T-helper 2 cell treated with Interferon-gamma antibody and Interleukin-4, amounts not matched to agents 100 ng/mL and 5 ng/mL, for 36 hours (primary cell): ENCODE data around the gene UBASH3A. TPM values are rescaled to one million over a fixed set of nuclear protein-coding genes. Genes with fewer than 3 reads are reported as not detected.

ENCODE experiments used
- intact Hi-C: fragments of 100-400 bp; cut with micrococcal nuclease; formaldehyde crosslinking; loops from one replicate; pipeline ENCODE4 v1.15.1; 2023
- total RNA-seq: library from RNA; stranded (reverse); gene quantifications from 2 replicates; pipeline ENCODE4 v1.2.3, GENCODE V29; 2022

The UBASH3A gene
- total RNA-seq, 1 donor from 2014 or later, result 93.0 TPM

DNA sequence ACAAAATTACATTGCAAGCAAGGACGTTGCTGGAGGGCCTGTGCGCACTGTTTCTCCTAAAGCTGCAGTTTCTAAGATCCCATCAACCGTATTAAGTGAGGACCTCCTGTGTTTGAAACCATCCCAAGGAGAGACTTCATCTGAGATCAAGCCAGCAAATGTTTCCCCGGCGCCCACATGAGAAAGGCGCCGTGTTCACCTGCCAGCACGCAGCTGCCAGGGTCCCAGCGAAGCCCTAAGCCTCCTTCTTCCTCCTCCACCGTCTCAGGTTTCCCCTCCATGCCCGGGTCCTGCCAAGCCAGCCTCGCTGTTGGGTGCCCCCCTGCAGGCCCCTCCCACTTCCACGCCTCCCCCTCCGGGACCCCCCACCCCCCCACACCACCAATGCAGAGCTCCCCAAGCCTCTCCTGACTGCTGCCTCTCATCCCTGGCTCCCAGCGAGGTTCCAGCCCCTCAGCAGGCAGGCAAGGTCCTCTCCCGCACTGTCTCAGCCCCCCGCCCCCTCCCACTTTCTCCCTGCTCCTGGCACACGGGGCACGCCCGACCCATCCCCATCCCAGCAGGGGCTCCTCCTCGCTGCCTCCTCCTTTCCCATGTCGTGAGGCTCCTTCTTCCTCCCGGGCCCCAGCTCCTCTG, 28.7 kb upstream of the UBASH3A start:
- intact Hi-C loops, result loop anchor here (10.0 kb wide), 1 partner anchor 50 kb away; no protein-coding TSS in a partner anchor

DNA sequence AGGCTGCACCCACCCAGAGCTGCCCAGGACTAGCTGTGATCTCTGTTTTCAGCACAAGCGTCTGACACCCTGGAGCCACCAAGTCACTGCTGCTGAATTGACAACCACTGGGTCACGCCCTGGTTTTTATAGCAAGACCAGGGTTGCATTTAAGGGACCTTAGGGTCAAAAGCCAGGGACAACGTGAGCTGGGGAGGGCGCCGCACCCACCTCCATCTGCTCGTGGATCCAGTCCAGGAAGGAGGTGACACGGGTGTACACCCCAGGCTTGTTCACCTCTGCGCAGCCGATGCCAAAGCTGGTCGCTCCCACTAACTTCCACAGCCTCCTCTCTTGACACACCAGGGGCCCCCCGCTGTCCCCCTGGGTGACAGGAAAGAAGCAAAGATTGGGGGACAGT, 28.2 kb upstream of the UBASH3A start:
- intact Hi-C loops, result loop anchor here (10.0 kb wide), 1 partner anchor 49 kb away; no protein-coding TSS in a partner anchor

DNA sequence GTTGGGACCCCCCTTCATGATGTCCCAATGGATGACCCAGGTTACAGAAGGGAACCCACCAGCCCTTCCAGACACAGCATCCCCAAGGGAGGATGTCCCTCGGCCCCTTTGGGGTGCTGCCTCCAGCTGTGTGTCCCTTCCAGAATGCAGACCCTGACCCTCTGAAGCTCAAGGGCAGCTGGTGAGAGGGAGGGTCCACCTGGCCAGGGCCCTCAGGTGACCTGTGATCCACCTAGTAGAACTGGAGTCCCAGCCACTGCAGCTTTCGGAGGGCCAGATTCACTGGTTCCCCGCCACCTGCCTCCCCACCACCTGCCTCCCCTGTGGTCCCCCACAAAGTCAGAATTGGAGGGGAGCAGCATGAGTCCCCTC, 27.8 kb upstream of the UBASH3A start:
- intact Hi-C loops, result loop anchor here (10.0 kb wide), 1 partner anchor 49 kb away; no protein-coding TSS in a partner anchor

DNA sequence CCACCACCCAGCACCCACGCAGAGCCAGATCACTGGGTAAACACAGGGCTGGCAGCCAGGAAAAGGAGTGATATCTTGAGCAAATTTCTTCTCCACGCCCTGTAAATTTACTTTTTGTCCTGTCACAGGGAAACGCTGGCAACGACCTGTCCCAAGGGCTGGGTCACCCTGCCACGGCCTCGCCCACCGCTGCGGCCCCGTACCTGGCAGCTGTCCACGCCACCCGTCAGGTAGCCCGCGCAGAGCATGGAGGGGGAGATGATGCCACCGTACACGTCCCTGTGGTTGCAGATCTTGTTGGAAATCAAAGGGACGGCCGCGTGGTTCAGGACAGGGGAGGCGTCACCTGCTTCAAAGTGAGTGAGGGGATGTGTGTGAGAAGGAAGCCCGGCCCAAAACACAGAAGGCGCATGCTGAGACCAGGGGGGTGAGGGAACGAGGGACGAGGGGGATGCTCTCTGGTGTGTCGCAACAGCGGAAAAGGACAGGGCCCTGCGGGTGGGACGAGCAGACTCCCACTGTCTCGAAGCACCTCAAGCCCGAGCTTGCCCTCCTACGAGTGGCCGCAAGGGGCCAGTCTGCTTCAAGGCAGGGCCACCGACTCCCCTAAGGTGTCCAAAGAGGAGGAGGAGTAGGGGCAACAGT, 27.2 kb upstream of the UBASH3A start:
- intact Hi-C loops, result loop anchor here (10.0 kb wide), 1 partner anchor 48 kb away; no protein-coding TSS in a partner anchor

DNA sequence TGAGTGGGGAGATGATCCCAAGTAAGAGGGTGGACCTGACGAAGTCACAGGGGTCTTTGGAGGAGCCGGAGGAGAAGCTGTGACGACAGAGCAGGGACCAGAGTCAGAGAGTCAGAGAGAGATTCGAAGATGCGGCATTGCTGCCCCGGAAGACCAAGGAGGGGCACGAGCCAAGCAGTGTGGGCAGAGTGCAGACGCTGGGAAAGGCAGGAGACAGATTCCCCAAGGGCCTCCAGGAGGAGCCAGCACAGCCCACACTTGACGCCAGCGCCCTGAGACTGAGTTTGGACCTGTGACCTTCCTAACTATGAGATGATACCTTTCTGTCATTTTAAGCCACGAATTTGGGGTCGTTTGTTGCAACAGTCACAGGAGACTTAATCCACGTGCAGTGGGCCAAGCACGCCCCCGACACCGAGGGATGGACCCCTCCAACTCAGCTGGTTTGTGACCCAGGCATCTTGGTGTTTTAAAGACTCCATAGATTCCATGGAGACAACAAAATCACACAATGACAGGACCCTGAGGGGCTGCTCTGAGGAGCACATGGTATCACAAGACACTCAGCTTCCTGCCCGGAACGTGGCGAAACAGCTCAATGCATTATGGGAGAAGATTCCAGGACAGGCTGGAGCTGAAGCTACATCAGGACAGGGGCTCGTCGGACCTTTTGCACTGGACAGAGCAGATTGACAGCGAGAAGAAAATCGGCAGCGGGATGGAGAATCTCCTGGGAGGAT, 26.3 kb upstream of the UBASH3A start:
- intact Hi-C loops, result loop anchor here (10.0 kb wide), 1 partner anchor 47 kb away; no protein-coding TSS in a partner anchor

DNA sequence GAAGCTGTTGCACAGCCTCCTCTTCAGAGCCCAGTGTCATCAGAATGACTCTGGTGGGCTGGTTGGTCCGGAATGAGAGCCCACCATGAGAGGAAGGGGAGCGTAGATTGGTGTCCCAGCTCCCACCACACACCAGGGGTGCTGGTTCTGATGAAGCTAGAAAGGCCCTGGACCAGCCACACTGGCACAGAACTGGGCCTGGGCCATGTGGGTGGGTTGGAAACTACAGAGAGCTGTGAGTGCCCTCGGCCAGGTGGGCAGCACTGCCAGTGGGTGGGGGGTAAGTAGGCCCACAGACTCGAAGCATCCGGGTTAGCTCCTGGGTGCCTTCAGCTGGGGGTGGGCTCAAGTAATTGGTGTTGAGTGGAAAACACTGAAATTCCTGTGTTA, 25.8 kb upstream of the UBASH3A start:
- intact Hi-C loops, result loop anchor here (10.0 kb wide), 1 partner anchor 47 kb away; no protein-coding TSS in a partner anchor

DNA sequence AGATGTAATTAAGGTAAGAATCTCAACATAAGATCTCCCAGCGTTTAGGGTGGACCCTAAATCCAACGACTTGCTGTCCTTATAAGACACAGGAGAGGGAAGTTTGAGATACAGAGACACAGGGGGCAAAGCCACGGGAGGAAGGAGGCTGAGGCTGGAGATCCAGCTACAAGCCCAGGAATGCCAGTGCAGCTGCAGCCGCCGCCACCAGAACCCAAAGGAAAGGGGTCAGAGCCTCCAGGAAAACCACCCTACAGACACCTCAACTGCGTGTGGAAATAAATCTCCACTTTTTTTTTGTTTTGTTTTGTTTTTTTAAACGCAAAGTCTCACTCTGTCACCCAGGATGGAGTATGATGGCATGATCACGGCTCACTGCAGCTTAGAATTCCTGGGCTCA, 25.3 kb upstream of the UBASH3A start:
- intact Hi-C loops, result loop anchor here (10.0 kb wide), 1 partner anchor 46 kb away; no protein-coding TSS in a partner anchor

DNA sequence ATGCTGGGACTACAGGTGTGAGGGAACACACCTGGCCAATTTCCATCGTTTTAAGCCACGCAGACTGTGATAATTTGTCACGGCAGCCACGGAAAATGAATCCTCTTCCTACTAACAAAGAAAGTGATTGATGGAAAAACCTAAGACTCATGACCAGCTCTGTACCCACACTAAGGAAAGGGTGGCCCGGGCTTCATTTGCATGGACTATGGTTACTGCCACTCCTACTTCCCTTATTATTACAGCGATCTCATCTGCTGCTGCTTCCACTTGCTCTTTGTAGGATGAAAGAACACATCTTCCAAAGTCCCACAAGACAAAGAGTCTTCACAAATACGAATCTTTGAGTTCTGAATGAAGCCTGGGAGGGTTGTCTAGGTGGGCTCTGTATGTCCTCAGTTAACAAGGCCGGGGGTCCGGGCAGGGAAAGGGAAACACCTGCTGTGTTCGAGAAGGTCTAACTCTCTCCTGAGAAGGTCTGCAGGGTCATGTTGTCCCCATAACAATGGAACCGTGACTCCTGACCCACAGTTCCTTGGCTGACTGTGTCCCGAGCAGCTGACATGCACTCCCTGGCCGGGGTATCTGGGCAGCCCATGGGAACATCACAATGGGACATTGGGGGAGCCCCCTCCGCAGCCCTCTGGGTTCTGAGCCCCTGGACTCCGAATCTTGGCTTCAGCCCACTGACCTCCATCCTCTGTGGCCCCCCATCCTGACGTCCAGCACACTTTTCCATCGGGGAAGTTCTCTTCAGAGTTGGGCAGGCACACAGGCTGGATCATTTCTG, 24.1 kb upstream of the UBASH3A start:
- intact Hi-C loops, result loop anchor here (10.0 kb wide), 1 partner anchor 45 kb away; no protein-coding TSS in a partner anchor

DNA sequence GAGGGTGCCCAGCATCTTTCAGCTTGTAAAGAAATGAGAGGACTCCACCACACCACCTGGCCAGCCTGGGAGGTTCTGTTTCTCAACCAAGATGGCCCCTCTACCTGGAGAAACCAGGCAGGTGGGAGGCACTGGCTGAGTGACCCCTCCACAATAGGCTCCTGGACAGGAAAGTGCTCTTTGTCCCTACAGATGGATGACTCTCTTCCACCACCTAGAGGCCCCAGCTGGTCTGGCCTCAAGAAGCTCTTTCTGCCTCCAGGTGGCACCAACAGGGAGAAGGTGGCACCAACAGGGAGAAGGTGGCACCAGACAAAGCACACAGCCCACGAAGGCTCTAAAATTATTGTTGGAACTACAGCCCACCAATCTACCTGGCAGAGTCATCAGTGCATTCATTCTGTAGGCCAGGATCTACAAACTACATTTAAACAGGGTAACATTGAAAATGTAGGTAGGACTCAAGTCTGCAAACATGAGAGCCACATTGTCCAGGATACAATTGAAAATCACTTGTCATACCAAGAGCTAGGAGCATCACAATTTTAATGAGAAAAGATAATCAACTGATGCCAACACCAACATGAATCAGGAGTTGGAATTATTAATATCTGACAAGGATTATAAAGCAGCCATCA, 22.2 kb upstream of the UBASH3A start:
- intact Hi-C loops, result no loop called here

DNA sequence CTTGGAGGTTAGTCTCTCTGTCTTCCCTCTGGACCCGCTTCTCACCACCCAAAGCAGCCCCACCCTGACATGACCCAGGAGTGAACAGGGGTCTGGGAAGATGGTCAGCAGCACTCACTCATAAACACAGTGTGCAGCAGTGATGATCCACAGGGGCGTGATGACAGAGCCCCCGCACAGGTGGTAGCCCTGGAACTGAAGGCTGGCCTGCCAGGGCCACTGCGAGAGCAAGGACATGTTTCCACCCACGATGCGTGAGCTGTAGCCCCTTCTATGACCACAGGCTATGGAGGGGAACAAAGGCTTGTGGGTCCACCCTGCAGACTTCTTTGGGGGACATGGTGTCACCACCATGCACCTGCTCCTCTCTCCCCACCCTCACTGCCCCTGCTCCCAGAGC, 20.8 kb upstream of the UBASH3A start:
- intact Hi-C loops, result no loop called here

DNA sequence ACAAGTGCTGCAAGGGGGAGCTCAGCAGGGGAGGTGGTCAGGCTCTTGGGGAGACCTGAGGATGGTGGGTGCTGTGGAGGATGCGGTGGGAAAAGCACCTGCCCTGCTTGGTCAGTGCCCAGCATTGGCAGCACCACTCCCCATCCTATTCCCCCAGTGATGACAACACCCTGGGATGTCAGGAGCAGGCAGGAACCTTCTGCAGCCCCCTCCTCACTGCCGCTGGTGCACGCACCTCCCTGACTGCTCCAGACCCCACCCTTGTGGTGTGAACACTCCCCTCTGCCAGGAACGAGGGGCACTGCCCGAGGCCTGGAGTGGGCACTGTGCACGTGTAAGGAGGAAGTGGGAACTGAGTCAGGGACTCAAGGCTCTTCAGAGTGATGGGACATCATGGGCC, 20.4 kb upstream of the UBASH3A start:
- intact Hi-C loops, result no loop called here

DNA sequence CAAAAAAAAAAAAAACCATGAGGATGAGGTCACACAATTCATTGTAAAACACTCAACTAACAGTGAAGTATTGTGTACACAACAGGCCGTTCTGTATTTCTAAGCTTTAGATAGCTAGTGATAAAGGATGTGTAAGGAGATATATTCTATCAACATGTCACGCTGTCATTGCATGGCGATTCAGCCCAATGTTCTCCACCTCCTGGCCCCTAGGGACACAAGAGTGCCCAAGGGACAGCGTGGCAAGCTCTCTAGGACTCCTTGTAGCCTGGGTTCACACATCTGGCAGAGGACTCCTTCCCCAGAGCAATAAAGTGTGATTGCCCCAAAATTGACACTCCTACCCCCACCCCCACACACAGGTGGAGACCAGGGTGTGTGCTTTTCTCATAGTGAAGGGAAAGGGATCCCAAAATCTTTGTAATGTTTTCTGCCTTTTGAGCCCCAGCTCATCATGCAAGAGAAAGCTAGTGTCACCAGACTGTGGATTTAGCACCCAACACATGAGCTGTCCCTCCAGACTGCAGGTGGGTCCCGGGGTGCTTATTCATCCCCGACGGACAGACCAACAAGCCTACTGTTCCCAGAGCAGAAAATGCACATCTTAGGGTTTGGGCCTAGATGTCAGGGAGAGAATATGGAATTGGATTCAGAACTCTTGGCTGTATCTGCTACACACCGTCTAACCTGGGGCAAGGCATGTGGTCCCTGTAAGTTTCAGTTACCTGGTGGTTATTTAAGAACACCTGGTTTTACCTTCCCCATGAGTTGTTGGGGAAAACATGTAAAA, 19.4 kb upstream of the UBASH3A start:
- intact Hi-C loops, result no loop called here

DNA sequence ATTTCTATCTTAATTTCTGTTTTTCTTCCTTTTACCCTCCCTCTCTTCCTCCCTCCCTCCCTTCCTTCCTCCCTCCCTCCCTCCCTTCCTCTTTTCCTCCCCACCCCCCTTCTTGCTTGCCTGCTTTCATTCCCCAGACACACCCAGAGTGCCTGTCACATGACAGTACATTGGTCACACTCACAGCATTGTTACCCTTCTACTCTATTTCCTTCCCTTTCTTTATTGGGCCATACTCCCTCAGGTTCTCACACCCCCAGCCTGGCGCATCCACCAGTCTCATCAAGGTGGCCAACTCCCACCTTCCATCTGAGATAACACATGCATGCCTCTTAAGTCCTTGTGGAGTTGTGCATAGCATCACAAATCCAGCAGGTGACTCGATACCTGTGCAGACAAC, 18.7 kb upstream of the UBASH3A start:
- intact Hi-C loops, result no loop called here

DNA sequence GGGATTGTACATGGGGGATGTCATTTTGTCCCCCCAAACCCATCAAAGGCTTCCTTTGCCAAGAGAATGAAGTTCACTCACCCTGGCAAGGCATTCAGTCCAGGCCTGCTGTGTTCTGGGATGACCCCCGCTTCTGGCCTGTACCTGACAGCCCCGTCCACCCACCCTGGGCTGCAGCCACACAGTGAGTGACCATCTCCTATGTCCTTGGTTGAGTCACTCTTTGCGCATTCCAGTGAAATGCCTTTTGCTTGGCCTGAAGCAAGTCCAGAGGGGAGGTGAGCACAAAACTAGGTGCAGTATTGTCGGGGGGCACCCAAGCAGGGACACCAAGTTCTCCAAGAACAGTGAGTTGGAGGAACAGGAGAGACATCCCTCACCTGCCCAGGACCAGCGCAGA, 18.1 kb upstream of the UBASH3A start:
- intact Hi-C loops, result no loop called here

DNA sequence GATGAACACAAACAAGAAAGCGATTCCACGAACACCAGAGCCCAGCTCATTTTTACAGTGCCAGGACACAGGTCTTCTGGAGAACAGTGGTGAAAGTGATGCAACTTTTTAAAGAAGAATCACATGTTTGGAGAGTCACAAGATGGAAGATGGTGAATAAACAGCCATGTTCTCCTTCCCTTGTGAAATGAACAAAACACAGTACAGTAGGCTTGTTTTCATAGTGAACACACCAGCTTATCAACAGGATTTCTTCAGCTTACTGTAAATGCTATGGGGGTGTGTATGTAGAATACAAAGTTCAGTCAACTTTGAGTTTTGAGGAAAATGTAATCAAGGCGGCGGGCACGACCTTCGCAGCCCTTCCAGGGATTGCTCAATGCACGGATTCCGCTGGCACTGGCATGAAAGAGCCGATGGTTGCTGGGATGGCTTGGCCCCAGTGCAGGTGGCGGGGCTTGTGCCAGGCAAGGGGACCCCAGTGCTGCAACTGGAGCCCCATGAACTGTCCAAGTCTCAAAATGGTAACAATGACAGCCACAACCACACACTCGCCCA, 17.6 kb upstream of the UBASH3A start:
- intact Hi-C loops, result no loop called here

DNA sequence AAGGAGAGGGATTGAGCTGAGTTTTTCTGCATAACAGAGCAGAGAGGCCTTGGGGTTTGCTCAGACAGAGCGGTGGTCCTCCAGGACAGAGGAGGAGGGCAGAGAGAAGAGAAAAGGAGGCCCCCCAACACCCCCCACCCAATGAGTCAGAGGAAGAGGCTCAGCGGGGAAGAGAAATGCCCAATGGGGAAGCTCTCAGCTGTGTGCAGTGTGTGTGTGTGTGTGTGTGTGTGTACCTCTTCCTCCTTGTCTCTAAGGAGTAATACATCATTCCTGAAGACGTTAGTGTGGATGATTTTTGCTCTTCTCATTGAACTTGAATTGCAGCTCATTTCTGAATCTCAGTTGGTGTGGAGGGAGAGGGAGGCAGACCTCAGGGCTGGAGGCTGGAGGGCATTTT, 16.5 kb upstream of the UBASH3A start:
- intact Hi-C loops, result no loop called here

DNA sequence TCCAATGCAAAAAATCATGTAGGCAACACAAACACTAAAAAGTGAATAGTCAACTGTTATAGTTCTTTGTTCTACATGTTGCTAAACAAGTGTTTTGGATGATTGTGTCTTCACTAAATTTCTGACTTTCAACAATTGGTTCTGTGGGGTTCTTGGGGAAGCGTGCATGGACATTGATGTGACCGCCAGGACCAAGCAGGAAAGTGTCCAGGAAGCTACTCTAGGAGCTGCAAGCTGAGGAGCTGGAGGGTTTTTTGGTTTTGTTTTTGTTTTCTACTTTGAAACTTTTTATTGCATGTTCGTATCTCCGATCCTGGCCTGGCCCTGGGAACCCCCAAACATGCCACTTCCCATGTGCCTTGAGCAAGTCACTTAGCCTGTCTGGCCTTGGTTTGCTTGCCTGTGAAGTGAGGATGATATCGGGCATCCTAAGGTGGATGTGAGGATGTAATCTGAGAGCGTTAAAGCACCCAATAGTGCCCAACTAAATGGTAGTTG, 15.8 kb upstream of the UBASH3A start:
- intact Hi-C loops, result no loop called here

DNA sequence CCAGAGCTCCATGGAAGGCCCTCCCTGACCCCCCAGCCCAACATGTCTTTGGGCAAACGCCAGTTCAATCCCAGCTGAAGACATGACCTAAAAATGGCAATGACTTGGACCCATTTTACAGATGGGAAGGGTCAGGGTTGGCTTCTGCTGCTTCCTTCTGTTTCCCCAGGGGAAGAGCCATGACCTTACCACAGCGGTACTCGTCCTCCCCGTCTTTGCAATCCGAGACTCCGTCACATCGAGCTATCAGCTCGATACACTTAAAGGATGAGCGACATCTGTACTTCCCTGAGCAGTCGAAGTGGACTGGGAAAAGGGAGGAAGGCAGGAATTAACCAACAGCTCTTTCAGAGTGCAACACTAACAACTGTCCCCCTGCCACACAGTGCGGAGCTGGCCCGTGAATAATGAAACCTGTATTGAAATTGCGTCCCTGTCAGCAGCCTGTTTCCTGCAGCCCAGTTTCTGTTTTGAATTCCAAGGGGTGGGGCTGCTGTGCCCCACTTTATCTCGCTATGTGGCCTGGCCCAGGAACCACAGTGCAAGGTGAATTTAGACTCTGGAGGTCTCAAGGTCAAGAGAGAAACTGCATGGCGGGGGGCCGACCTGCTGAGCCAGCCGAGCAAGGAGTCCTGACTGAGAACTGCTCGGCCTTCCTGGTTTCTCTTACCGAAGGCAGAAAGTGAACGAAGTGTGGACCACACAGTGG, 14.8 kb upstream of the UBASH3A start:
- intact Hi-C loops, result no loop called here

DNA sequence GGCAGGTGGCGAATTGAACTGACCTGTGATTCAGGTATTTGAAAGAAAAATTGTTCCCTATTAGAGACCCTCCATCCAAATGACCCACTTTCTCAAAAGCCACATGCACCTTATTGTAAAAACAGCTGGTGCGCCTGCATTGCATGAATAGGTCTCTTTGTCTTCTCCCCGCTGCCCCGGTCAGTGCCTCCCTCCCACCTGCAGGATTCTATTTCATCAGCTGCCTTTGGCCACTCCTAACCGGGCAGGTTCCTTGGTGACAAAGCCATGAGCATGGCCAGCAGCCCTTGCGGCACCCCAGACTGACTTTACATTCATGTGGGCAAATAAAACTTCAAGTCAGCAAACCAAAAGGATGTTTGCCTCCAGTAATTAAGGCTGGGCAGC, 14.3 kb upstream of the UBASH3A start:
- intact Hi-C loops, result no loop called here
